Rectal smooth muscle tissue (tissue), 1 donor: ENCODE measurements around the gene ARL15.

Experiments
- H3K27ac ChIP-seq: one replicate; pipeline ENCODE4 v1.7.0; 2013; ENCODE audit warnings: low read depth, low read length, inconsistent platforms
- H3K27me3 ChIP-seq: one replicate; pipeline ENCODE4 v1.7.0; 2013; ENCODE audit warnings: low read length; ENCODE audit not compliant: control insufficient read depth, insufficient read depth
- H3K36me3 ChIP-seq: one replicate; pipeline ENCODE4 v1.7.0; 2013; ENCODE audit warnings: low read length; ENCODE audit not compliant: control insufficient read depth, insufficient read depth
- H3K4me1 ChIP-seq: one replicate; pipeline ENCODE4 v1.7.0; 2013; ENCODE audit warnings: low read length; ENCODE audit not compliant: control insufficient read depth, insufficient read depth
- H3K4me3 ChIP-seq: one replicate; pipeline ENCODE4 v1.7.0; 2013; ENCODE audit warnings: low read length
- H3K9ac ChIP-seq: one replicate; pipeline ENCODE4 v1.7.0; 2013; ENCODE audit warnings: low read length

Gene ARL15

GRCh38 chr5:53948598-53948997 lies 361.8 kb downstream of the ARL15 start:
- Histone ChIP-seq H3K9ac (no peak overlapping the region), H3K4me1 (peaks cover 2% of the 10 kb centered on the region), H3K36me3 (no peaks in the 10 kb centered on the region), H3K4me3 (no peak overlapping the region), H3K27ac (no peak overlapping the region), H3K27me3 (no peaks in the 10 kb centered on the region)

DNA sequence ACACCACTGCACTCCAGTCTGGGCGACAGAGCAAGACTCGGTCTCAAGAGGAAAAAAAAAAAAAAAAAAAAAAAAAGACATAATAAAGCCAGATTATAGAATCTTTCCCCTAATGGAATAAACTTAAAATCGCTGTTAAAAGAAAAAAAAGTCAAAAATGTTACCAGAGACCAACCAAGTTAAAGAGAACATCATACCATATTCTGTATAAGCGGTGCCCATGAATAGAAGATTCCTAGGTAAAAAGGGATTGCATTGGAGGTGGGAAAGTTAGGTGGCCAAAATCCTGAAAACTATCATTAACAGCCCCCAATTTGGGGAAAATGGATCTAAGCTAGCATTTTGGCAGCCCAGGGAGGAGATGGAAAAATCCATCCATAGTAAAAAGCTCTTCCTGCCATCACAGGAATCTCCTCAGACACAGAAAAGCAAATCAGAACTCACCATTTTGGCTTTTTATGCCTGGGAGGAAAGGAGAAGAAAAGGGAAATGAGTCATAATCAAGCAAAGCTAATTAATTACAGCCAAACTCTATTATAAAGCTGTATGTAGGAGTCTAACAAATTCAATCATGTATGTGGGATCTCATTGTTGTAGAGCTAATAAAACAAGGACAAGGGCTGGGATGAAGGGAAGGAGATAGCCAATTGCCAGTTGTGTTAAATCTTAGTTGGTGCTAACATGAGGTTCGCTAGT lies 363.8 kb downstream of the ARL15 start:
- H3K36me3 ChIP-seq: no peaks in the 10 kb centered on the region
- H3K27me3 ChIP-seq: no peaks in the 10 kb centered on the region

GRCh38 chr5:53944981-53945380 lies 365.4 kb downstream of the ARL15 start:
- no peak overlapping the region for H3K4me3 ChIP-seq
- H3K9ac ChIP-seq: no peak overlapping the region
- H3K4me1 ChIP-seq: no peaks in the 10 kb centered on the region
- H3K36me3 ChIP-seq: no peaks in the 10 kb centered on the region
- no peaks in the 10 kb centered on the region for H3K27me3 ChIP-seq
- no peak overlapping the region for H3K27ac ChIP-seq

More for the DNA sequence above, 363.8 kb downstream of the ARL15 start:
- Histone ChIP-seq H3K4me1 (no peaks in the 10 kb centered on the region), H3K4me3 (no peak overlapping the region), H3K27ac (no peak overlapping the region), H3K9ac (no peak overlapping the region)

- Histone ChIP-seq H3K36me3 (no peaks in the 10 kb centered on the region), H3K4me3 (no peak overlapping the region), H3K9ac (no peak overlapping the region), H3K27me3 (no peaks in the 10 kb centered on the region), H3K27ac (no peak overlapping the region), H3K4me1 (no peaks in the 10 kb centered on the region)
These were observed 366.4 kb downstream of the ARL15 start for GRCh38 chr5:53943938-53944337.

DNA sequence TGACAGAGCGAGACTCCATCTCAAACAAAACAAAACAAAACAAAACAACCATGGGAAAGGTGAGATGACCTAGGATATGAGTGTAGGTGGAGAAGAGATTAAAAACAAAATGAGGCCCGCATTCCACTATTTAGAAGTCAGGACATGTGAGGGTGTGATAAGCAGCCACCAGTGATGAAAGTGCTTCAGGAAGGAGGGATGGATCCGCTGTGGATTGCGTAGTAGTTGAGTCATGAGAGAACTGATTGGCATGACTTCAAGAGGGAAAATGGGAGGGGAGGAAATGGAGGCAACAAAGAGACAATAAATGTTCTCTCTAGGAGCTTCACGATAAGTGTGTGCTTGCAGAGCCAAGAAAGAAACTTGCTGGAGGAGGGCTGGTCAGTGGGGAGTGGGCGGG lies 367.6 kb downstream of the ARL15 start:
- Histone ChIP-seq H3K4me3 (no peak overlapping the region), H3K36me3 (no peaks in the 10 kb centered on the region), H3K27me3 (no peaks in the 10 kb centered on the region), H3K4me1 (no peaks in the 10 kb centered on the region), H3K9ac (no peak overlapping the region), H3K27ac (no peak overlapping the region)

DNA sequence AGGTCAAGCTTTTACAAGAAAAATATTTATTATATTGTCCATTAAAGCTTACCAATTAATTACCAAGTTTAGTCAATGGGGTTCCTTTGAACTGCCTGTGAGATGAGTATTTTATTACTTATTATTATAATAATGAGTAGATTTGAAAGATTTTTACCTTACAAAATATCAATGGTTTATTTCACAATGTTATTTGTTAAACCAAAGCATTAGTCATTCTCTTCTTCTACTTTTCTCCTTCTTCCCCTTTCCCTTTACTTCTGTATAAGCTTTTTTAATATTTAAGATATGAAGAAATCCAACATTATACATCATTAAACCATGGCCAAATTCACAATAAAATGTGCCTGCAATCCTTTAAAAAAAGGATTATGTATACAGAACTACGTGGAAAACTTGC lies 369.5 kb downstream of the ARL15 start:
- Histone ChIP-seq H3K9ac (no peak overlapping the region), H3K27me3 (no peaks in the 10 kb centered on the region), H3K4me3 (no peak overlapping the region), H3K36me3 (no peaks in the 10 kb centered on the region), H3K4me1 (no peaks in the 10 kb centered on the region), H3K27ac (no peak overlapping the region)

- no peaks in the 10 kb centered on the region for H3K4me1 ChIP-seq
- H3K27ac ChIP-seq: no peak overlapping the region
- no peak overlapping the region for H3K4me3 ChIP-seq
- no peaks in the 10 kb centered on the region for H3K36me3 ChIP-seq
- H3K9ac ChIP-seq: no peak overlapping the region
- H3K27me3 ChIP-seq: no peaks in the 10 kb centered on the region
These were observed 372.9 kb downstream of the ARL15 start for GRCh38 chr5:53937467-53937866.

DNA sequence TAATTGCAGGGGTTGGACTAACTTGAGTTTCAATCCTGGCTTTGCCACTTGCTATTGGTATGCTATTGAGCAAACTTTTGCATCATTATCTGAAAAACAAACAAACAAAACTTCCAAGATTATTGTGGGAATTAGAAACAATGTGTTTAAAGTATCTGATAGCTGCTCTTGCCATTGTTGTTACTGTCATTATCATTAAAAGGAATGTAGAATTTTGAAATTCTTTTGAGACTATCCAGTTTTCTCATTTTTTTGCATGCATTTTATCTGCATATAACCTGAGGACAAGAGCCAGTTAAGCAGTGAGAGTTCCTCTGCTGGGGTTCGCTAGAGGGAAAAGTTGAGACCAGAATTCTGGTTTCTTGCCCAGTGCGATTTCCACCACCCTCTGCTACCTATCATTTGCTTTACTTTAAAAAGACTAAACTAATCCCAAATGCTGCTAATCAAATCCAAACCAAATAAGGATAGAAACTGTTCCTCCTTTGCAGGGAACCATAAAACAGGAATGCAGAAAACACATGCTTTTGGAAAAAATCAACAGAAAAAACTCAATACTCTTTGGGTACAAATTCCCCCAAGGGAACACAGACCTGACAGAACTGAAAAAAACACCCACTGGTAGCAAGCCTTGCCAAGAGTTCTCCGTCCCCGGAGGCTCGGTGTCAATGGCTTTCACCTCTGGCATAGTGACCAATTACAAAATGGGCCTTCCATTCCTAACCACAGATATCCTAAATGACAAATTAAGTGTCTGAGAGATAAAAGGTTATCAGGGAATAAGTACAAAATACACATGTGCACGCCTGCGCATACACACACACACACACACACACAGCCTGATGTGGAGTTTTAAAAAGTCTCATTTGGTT lies 373.7 kb downstream of the ARL15 start:
- Histone ChIP-seq H3K4me3 (no peak overlapping the region), H3K27me3 (no peaks in the 10 kb centered on the region), H3K9ac (no peak overlapping the region), H3K4me1 (no peaks in the 10 kb centered on the region), H3K36me3 (no peaks in the 10 kb centered on the region), H3K27ac (no peak overlapping the region)

DNA sequence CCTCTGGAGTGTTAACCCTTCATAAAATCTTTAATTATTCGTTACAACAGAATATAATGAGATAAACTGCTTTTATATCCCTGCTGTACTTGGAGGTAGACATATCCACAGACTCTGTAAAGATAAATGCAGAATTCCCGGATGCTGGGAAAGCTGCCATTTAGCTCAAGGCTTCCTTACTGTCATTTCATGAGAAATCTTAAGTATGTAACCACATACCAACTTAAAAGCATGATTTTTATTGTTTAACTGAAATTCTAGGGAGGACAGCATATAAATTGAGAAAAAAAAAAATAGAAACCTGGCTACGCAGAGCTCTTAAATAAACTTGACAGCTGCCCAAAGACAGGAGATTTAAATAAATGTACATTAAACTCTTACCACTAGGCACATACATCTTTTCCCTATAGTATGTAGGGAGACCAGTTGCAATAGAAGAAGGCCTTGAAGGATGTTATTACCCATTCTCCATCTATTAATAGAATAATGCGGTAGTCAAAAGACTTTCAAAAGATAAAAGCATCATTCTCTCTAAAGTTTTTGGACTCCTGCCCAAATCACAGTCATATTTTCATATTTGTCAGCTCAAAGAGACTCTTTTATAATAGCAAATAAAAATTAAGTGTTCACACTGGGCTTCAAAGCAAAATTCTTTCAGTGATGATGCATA lies 376.1 kb downstream of the ARL15 start:
- Histone ChIP-seq H3K27ac (no peak overlapping the region), H3K9ac (no peak overlapping the region), H3K36me3 (no peaks in the 10 kb centered on the region), H3K27me3 (no peaks in the 10 kb centered on the region), H3K4me1 (no peaks in the 10 kb centered on the region), H3K4me3 (no peak overlapping the region)

DNA sequence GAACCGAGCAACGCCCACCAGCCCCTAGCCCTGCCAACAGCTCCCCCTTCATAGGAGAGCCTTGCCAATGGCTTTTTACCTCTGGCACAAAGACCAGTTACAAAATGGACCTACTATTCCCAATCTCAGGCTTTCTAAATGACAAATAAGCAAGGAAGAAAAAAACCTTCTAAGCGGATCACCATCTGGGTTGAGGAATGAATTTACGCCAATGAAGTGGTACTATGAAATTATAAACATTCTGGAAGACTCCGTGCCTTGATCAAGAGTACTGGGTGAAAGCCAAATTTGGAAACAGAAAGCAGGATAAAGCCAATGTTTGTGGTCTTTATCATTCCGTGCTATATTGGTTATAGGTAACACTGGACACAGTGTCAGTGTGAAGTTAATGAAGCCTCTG lies 378.0 kb downstream of the ARL15 start:
- Histone ChIP-seq H3K4me1 (no peaks in the 10 kb centered on the region), H3K4me3 (no peak overlapping the region), H3K36me3 (no peaks in the 10 kb centered on the region), H3K9ac (no peak overlapping the region), H3K27ac (no peak overlapping the region), H3K27me3 (no peaks in the 10 kb centered on the region)

- Histone ChIP-seq H3K27ac (no peak overlapping the region), H3K27me3 (no peaks in the 10 kb centered on the region), H3K4me1 (no peaks in the 10 kb centered on the region), H3K36me3 (no peaks in the 10 kb centered on the region), H3K4me3 (no peak overlapping the region), H3K9ac (no peak overlapping the region)
These were observed 379.9 kb downstream of the ARL15 start for GRCh38 chr5:53930457-53930856.

- Histone ChIP-seq H3K9ac (no peak overlapping the region), H3K36me3 (no peaks in the 10 kb centered on the region), H3K4me3 (no peak overlapping the region), H3K27me3 (no peaks in the 10 kb centered on the region), H3K27ac (no peak overlapping the region), H3K4me1 (no peaks in the 10 kb centered on the region)
These were observed 380.8 kb downstream of the ARL15 start for GRCh38 chr5:53929570-53929969.
